ENCODE results near the gene ENC1.

Gene ENC1

DNA sequence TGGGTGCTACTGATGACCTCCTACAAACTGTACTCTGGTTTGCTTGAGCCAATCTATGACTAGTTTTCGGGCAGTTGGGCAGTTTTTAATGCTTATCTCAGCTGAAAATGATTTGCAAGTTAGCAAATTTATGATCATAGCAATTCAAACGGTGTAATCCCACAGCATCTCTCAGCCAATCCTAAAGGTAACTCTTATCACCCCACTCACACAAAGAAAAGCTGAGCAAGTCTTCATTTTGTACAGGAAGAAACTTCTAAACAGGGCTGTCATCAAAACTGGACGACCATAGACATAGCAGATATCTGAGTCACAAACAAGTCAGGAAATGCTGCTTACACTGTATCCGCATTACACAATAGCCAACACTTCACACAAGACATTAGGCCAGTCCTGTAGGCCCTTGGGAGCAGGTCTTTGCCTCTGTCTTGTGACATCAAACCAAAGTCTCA lies 2.6 kb upstream of the ENC1 start:
- no peak overlapping the region for H3K4me3 ChIP-seq (ENCODE audit: low read depth, low read length)
- TF ChIP-seq, protein P1, sequence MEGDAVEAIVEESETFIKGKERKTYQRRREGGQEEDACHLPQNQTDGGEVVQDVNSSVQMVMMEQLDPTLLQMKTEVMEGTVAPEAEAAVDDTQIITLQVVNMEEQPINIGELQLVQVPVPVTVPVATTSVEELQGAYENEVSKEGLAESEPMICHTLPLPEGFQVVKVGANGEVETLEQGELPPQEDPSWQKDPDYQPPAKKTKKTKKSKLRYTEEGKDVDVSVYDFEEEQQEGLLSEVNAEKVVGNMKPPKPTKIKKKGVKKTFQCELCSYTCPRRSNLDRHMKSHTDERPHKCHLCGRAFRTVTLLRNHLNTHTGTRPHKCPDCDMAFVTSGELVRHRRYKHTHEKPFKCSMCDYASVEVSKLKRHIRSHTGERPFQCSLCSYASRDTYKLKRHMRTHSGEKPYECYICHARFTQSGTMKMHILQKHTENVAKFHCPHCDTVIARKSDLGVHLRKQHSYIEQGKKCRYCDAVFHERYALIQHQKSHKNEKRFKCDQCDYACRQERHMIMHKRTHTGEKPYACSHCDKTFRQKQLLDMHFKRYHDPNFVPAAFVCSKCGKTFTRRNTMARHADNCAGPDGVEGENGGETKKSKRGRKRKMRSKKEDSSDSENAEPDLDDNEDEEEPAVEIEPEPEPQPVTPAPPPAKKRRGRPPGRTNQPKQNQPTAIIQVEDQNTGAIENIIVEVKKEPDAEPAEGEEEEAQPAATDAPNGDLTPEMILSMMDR (IDR thresholded peaks at IDR 0.05; ENCODE audit: low read depth, low read length, missing control alignments): no peak
- DNase-seq (ENCODE audit: low read depth): no peak

DNA sequence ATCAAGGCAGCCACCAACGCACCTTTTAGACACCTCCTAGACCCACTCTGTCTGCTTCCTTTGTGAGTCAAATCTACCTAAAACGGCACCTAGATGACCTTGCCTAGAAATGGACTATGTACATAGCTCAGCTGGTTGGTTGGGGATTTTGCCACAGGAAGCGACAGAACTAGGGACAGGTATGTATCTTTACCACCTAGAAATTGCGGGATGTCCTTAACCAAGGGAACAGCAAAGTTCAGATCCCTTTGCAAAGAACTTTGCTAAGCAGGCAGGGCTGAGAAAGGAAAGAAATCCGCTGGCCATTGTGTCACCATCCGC lies 2.0 kb upstream of the ENC1 start:
- TF ChIP-seq, protein P1 (IDR thresholded peaks at IDR 0.05; ENCODE audit: low read depth, low read length, missing control alignments): no peak
- no peak overlapping the region for H3K4me3 ChIP-seq (ENCODE audit: low read depth, low read length)
- no peak for DNase-seq (ENCODE audit: low read depth)

DNA sequence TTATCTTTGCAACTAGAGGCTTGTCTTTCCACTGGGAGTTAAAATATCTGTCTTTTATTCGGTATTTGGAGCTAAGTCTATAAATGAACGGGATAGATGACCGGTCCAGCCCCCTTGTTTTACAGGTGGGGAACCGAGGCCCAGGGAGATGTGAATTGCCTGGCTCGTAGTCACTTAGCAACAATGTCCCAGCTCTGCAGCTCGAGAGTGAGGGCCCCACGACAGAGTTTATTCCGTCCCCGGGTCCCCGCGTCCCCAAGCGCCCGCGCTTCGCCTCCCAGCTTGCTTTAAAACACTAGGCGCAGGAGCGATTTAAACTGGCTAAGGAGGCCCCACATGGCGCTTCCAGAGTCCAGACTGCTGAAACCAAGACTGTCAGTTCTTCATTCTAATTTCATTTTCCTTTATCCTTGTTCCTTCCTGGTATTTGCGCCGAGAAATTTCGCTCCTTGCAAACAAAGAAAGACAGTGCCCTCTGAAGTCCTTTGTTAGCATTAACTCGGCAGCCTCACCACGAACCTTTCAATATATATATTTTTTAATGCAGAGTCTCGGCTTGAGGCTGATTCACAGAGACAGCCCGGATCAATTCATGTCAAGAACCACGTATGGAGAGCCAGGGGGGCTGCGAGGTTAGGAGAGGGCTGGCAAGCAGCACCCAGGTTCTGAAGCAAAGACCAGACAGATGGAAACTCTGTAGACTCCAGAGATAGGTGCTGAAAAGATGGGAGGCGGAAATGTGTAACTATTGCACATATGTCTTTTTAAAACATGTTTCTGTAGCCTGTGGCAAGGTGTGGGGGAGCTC lies 1.4 kb upstream of the ENC1 start:
- H3K4me3 ChIP-seq (ENCODE audit: low read depth, low read length): peak overlapping the region; percentile 59
- no peak for DNase-seq (ENCODE audit: low read depth)
- TF ChIP-seq, protein P1 (IDR thresholded peaks at IDR 0.05; ENCODE audit: low read depth, low read length, missing control alignments): peak; percentile 52

DNA sequence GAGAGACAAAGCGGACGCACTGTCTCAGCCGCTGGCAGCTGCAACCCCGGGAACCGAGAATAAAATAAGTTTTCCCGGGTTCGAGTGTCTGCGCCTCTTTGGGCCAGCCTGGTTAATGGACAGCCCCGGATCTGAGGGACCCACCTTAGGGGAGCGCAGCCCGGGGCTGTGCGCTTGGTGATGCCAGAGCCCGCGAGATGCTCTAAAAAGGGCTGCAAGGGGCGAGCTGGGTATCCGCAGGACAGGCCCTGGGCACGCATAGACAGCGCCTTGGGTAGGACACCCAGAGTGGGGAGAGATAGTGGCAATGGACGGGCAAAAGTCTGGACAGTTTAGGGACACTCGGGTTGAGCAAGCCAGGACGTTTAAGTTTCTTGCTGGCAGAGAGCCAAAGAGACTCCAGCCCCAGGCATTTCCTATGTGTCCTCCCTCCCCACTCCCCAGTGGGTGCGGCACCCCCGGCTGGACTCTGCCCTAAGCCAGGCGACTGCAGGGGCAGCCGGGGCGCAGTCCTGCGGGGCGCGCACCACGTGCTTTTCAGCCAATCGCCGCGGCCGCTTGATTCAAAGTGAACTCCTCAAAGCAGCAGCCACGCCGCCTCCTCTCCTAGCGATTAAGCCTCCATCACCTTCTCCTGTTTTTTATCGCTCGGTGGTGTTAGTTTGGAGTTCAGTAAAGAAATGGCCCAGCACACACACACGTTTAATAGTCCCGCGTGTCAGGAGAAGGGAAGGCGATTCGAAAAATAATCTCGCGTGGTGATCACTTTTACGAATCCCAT lies 616 bp upstream of the ENC1 start:
- TF ChIP-seq, protein P1 (IDR thresholded peaks at IDR 0.05; ENCODE audit: low read depth, low read length, missing control alignments): no peak
- peak overlapping the region; percentile 59 for H3K4me3 ChIP-seq (ENCODE audit: low read depth, low read length)
- no peak for DNase-seq (ENCODE audit: low read depth)

DNA sequence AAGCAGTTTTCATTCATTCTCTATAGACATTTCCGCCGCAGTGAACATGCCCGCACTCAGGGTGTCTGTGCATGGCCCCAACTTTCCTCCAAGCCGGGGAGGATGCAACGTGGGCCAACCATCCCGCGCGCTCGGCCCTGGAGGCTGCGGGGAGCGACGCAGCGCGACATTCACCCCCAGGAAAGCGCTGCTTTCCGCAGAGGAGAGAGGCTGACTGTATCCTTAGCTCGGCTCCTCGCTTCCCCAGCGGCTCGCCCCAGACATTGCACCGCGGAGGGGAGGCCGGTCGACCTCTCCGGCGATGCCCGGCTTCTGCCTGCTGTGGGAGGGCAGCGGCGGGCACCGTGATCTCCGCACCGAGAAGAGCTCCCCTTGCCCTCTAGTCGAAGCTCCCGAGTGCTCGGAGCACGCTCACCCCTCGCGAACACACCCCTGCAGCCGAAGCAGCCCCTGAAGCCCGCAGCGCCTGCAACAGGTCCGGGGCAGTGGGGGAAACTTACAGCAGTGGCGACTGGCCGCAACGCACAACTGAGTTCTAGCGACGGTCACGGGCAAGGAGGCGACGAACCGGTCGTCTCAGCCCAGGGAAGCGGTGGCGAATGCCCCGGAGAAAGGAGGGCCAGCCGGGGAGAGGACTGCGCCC lies 600 bp downstream of the ENC1 start:
- H3K4me3 ChIP-seq (ENCODE audit: low read depth, low read length): peak overlapping the region; percentile 59
- no peak for DNase-seq (ENCODE audit: low read depth)
- TF ChIP-seq, protein P1 (IDR thresholded peaks at IDR 0.05; ENCODE audit: low read depth, low read length, missing control alignments): peak; percentile 36

DNA sequence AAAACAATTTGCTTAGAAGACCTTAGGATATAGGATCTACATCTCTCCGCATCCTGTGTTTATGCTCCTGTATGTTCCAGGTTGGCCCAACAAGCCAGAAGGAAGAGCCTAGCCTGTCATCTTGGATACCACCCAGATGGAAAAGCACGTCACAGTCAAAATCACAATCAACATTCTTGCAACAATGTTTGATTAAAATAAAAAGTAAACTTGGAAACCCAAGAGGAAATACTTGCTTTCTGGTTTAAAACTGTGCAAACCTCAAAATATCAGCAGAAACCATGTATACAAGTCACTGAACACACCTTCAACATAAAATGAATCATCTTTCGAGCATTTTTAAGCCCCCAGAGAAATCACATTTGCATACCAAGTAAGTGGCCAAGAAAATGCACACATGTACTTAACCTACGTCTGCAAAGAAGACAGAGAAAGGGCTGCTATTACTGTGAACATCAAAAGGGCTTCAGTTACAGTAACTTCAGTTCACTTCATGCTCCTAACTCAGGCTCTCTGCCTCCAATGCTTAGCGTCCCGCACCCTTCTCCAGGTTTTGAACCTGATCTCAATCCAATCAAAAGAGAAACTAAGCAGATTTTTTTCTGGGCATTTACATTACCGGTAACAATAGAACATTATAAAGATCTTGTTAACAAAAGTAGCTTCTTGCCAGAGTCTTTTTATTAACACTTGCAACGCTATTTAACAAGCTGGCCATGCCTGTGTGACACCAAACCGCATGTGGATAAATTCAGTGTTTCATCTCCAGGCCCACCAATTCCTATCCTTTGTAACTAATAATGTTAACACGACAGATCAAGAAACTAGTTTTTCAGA lies 1.3 kb downstream of the ENC1 start:
- DNase-seq (ENCODE audit: low read depth): no peak
- TF ChIP-seq, protein P1 (IDR thresholded peaks at IDR 0.05; ENCODE audit: low read depth, low read length, missing control alignments): no peak
- H3K4me3 ChIP-seq (ENCODE audit: low read depth, low read length): peak overlapping the region; percentile 59

Measured in GM12864 (cell line).